ENCODE results near the gene MPO. TPM values are rescaled to one million over a fixed set of nuclear protein-coding genes. Genes with fewer than 3 reads are reported as not detected.

The MPO gene
- total and polyA plus RNA-seq, 9 of the 15 experiments (the other 6 are each of a cell fraction or from before 2014, with no cell fraction given), result 0.04 to 0.47 (median 0.39) TPM; not detected in 6

DNA sequence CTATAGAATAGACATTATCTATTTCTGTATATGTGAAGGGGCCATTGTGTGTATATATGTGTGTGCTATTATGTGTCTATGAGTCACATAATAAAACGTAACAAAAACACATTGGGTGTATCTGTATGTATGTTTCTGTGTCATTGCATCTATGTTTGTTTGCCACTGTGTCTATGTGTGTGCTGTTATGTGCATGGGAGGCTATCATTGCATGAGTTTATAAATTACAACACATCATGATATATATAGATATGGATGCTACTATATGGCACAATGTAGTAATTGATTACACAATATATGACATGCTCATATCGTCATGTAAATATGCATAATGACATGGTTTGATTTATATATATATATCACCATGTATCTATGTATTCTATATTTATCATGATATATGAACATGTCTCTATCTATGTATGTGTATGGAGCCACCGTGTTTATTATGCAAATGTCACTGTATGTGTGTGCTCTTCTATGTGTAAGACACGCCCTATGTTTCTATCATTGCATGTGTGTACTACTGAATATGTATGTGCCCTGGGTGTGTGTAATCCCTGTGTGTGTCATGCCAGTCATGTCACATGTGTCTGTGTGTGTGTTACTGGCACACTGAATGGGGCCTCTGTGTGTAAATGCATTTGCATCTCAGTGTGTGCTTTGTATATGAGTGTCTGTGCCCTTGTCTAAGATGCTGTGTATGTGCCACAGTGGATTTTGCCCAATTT is 49.2 kb upstream of the MPO start (continued):
- TF ChIP-seq ZNF124 (CRISPR knock-in tag; IDR thresholded peaks at IDR 0.05) (no peak), FOXJ3 (CRISPR knock-in tag; IDR thresholded peaks at IDR 0.05) (no peak), E2F6 (IDR thresholded peaks at IDR 0.05; ENCODE audit: borderline replicate concordance in 1 of 2, extremely low read depth in 1 of 2, insufficient read depth in 1 of 2, insufficient read length in 1 of 2, low read depth in 1 of 2, low read length in 1 of 2, poor library complexity in 1 of 2, severe bottlenecking in 1 of 2) (no peak), E4F1 (CRISPR knock-in tag; IDR thresholded peaks at IDR 0.05; ENCODE audit: borderline replicate concordance) (no peak), U2AF1 (optimal IDR thresholded peaks at IDR 0.05; ENCODE audit: low read depth, low read length) (no peak), NCOA1 (IDR thresholded peaks at IDR 0.05; ENCODE audit: low read depth) (no peak), USF2 (CRISPR knock-in tag; IDR thresholded peaks at IDR 0.05) (no peak), PTRF (tag; IDR thresholded peaks at IDR 0.05) (no peak), ASH1L (IDR thresholded peaks at IDR 0.05; ENCODE audit: borderline replicate concordance, low read depth, partially characterized antibody) (no peak), ZBTB1 (CRISPR knock-in tag; IDR thresholded peaks at IDR 0.05; ENCODE audit: borderline replicate concordance, low read depth) (no peak), ZNF174 (CRISPR knock-in tag; IDR thresholded peaks at IDR 0.05) (0 out of 2 replicates have a peak, but pooled peaks have one; percentile 43), RB1 (IDR thresholded peaks at IDR 0.05; ENCODE audit: low read depth) (no peak), ZC3H8 (IDR thresholded peaks at IDR 0.05) (no peak)
- TF ChIP-seq, protein P1, sequence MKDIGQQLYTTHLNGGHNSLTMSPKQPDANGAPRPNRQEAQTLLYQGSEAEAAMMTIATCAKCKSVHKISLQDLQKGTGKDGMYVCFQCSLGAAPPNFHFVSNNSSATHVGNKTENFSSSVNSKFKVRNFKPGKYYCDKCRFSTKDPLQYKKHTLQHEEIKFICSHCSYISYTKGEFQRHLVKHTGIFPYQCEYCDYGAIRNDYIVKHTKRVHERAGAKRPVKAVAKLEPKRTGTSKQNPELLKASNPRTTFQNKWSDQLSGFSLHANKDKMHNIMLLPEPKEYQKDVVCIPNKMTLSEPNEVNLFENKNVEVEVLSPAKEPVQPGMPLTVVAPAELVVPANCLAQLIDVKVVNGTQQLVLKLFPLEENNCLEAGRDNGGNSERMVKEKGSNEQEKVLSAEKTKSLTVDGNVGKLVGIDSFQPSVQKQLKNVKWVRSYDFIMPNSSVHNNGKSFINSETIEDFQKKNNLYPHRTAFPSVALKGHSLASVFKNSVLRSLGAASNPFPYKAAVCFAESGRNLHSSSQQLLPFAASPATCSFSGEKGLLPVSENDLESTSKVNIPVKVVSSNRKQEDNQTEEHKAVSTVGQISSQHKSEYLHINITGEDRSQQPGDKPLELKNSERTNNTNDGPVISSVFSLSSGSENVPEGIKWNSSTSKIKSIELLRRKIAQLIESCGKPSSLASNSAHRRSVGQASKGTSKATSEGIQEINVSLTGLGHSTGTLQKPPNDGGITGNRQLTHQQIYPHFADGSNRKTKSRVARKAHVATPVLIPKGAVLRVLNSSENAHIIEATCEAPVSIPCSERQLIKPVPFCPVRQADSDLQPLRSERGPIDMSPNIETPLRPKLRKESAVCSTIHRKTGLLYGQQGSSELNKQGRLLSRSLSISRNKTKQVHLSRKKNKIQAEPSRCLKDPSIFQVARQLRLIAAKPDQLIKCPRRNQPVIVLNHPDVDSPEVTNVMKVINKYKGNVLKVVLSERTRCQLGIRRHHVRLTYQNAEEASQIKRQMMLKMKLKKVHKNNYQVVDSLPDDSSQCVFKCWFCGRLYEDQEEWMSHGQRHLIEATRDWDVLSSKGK (CRISPR knock-in tag; IDR thresholded peaks at IDR 0.05), result no peak
